Measurements from ENCODE around the gene TRIM33. TPM values are rescaled to one million over a fixed set of nuclear protein-coding genes. Genes with fewer than 3 reads are reported as not detected.

Gene TRIM33
- total RNA-seq, 1 experiment from 2014 or later, result 53.8 TPM

- Histone ChIP-seq H3K9me3 (ENCODE audit: control insufficient read depth, low read depth, low read length) (no peaks in the 10 kb centered on the region), H2AK5ac (ENCODE audit: insufficient read length, low read length) (no peak overlapping the region), H3K27me3 (ENCODE audit: insufficient read depth, low read length) (no peaks in the 10 kb centered on the region), H3K79me1 (ENCODE audit: insufficient read depth, low read depth, low read length, poor library complexity, severe bottlenecking) (peaks cover 3% of the 10 kb centered on the region), H3K18ac (ENCODE audit: insufficient read length, low read depth, low read length) (no peak overlapping the region), H3K4me1 (ENCODE audit: insufficient read depth, low read length) (no peaks in the 10 kb centered on the region), H2BK5ac (ENCODE audit: insufficient read length, low read length) (no peak overlapping the region), H3K14ac (ENCODE audit: insufficient read depth, low read length) (no peak overlapping the region), H2BK12ac (ENCODE audit: insufficient read length, low read depth, low read length) (no peak overlapping the region), H3K9ac (ENCODE audit: extremely low read depth, insufficient read length, low read length) (no peak overlapping the region), H3T11ph (ENCODE audit: low read length) (no peak overlapping the region), H3K79me2 (ENCODE audit: insufficient read depth, low read length) (no peaks in the 10 kb centered on the region), H3K4me2 (ENCODE audit: insufficient read depth, insufficient read length, low read length) (no peak overlapping the region), H4K8ac (replicated peaks; ENCODE audit: insufficient read length, low read depth, low read length) (no peak overlapping the region), H3K23me2 (ENCODE audit: insufficient read length, low read depth, low read length, poor library complexity, severe bottlenecking) (no peaks in the 10 kb centered on the region), H3K27ac (ENCODE audit: insufficient read length, low read depth, low read length) (no peak overlapping the region), H4K91ac (ENCODE audit: insufficient read length, low read depth, low read length) (no peak overlapping the region), H2AFZ (ENCODE audit: low read length) (no peak overlapping the region), H4K5ac (ENCODE audit: insufficient read length, low read depth, low read length) (no peak overlapping the region), H2BK20ac (ENCODE audit: low read depth, low read length, poor library complexity, severe bottlenecking) (no peak overlapping the region), H3K56ac (ENCODE audit: insufficient read length, low read depth, low read length) (no peak overlapping the region), H2BK15ac (ENCODE audit: low read depth, low read length) (no peak overlapping the region), H2BK120ac (ENCODE audit: low read depth, low read length, poor library complexity, severe bottlenecking) (no peak overlapping the region), H3K23ac (ENCODE audit: insufficient read length, low read depth, low read length) (no peak overlapping the region), H3K4ac (ENCODE audit: low read depth, low read length) (no peak overlapping the region), H4K20me1 (ENCODE audit: control insufficient read depth, insufficient read depth, insufficient read length) (no peaks in the 10 kb centered on the region)
- H3K27me3 Mint-ChIP-seq (ENCODE audit: low read depth), result no peaks in the 10 kb centered on the region
- no peak overlapping the region for H3K27ac Mint-ChIP-seq
- H3K36me3 Mint-ChIP-seq (ENCODE audit: insufficient read depth in 1 of 3, low read depth in 3 of 3), result peaks cover 12 to 39% (median 23%) of the 10 kb centered on the region in 3 experiments; a peak in 6 of 7 replicates
- no peaks in the 10 kb centered on the region for H3K9me3 Mint-ChIP-seq
- no peak overlapping the region for H3K4me3 Mint-ChIP-seq
- no peak for DNase-seq
- TF ChIP-seq CTCF (conservative IDR thresholded peaks at IDR 0.05), result no peak
- no CpG with 5 or more reads among the region's 3 CpGs for WGBS (ENCODE audit: extremely low coverage, insufficient read length, low lambda C conversion rate)
- no peaks in the 10 kb centered on the region for H3K4me1 Mint-ChIP-seq
Measured at GRCh38 chr1:114448370-114449036, 62.5 kb downstream of the TRIM33 start.

All from H9 (cell line).